ENCODE results near the gene STAT1. TPM values are rescaled to one million over a fixed set of nuclear protein-coding genes. Genes with fewer than 3 reads are reported as not detected.

STAT1 gene
- total and polyA plus RNA-seq, 10 of the 15 experiments (the other 5 are each of a cell fraction or from before 2014, with no cell fraction given), result 81.8 to 398 (median 307) TPM

GRCh38 chr2:191013682-191013931 is 364 bp downstream of the STAT1 start:
- FAIRE-seq, result no peak
- H3K4me2 ChIP-seq (ENCODE audit: control insufficient read depth, insufficient read depth), result peak overlapping the region; percentile 11; the same call in 1 of the 2 replicates
- SMC1A ChIA-PET (ENCODE audit: uncharacterized antibody, unreplicated experiment), result interaction anchor here (0.9 to 3.4 kb wide), 9 partner anchors 9 to 124 kb away, joined by 3 to 17 read pairs (median 5); no protein-coding TSS in a partner anchor
- intact Hi-C loops (cut with micrococcal nuclease; ENCODE audit: unreplicated experiment) (loop anchor here (5.0 kb wide), 1 partner anchor 131 kb away; the partner anchor contains the start of gene GLS), in situ Hi-C loops (cut with MboI) (no loop called here)
- peaks cover 6% of the 10 kb centered on the region for H4K20me1 ChIP-seq (ENCODE audit: control insufficient read depth, insufficient read depth)
- TF ChIP-seq CHD2 (IDR thresholded peaks at IDR 0.05; ENCODE audit: borderline replicate concordance, low read depth, low read length) (no peak), IRF4 (IDR thresholded peaks at IDR 0.05; ENCODE audit: low read depth, low read length) (0 out of 2 replicates have a peak, but pooled peaks have one; percentile 32), WRNIP1 (IDR thresholded peaks at IDR 0.05; ENCODE audit: borderline replicate concordance, low read depth, low read length) (0 out of 2 replicates have a peak, but pooled peaks have one; percentile 74), ZBTB11 (CRISPR knock-in tag; IDR thresholded peaks at IDR 0.05) (0 out of 2 replicates have a peak, but pooled peaks have one; percentile 7), MEF2B (IDR thresholded peaks at IDR 0.05; ENCODE audit: partially characterized antibody, poor library complexity, severe bottlenecking) (no peak)
- TF ChIP-seq, protein P1, sequence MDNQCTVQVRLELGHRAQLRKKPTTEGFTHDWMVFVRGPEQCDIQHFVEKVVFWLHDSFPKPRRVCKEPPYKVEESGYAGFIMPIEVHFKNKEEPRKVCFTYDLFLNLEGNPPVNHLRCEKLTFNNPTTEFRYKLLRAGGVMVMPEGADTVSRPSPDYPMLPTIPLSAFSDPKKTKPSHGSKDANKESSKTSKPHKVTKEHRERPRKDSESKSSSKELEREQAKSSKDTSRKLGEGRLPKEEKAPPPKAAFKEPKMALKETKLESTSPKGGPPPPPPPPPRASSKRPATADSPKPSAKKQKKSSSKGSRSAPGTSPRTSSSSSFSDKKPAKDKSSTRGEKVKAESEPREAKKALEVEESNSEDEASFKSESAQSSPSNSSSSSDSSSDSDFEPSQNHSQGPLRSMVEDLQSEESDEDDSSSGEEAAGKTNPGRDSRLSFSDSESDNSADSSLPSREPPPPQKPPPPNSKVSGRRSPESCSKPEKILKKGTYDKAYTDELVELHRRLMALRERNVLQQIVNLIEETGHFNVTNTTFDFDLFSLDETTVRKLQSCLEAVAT (IDR thresholded peaks at IDR 0.05), result peak; percentile 93
- peak overlapping the region; percentile 97 for H3K27ac ChIP-seq (ENCODE audit: control insufficient read depth, insufficient read depth)
- peaks cover 61% of the 10 kb centered on the region for H3K79me2 ChIP-seq (ENCODE audit: control insufficient read depth, insufficient read depth, low read length)
- DNase-seq (ENCODE audit: low read depth, low spot score), result no peak
- no peak for ATAC-seq
- H3K36me3 ChIP-seq (ENCODE audit: control insufficient read depth in 2 of 2, insufficient read depth in 2 of 2, low read length in 1 of 2), result peaks cover 0 to 26% of the 10 kb centered on the region in 2 experiments; a peak in 3 of 4 replicates
- BruUV-seq (replicated peaks), result no TSS peak
- CTCF ChIA-PET, result interaction anchor here (1.9 kb wide), 1 partner anchor 16 kb away, joined by 13 read pairs; no protein-coding TSS in a partner anchor
- RAD21 ChIA-PET (ENCODE audit: unreplicated experiment), result interaction anchor here (3.1 kb wide), 1 partner anchor 9 kb away, joined by 12 read pairs; no protein-coding TSS in a partner anchor
- H3K9ac ChIP-seq (ENCODE audit: control insufficient read depth, insufficient read depth, low read length), result peak overlapping the region; percentile 95
- no peaks in the 10 kb centered on the region; the same call in 2 of the 3 replicates for H3K9me3 ChIP-seq (replicated peaks; ENCODE audit: control insufficient read depth, insufficient read depth, low read length)
- no peaks in the 10 kb centered on the region for H3K27me3 ChIP-seq (replicated peaks in 1 of 2; ENCODE audit: control insufficient read depth in 2 of 2, insufficient read depth in 2 of 2, low read length in 1 of 2)
- peaks cover 22% of the 10 kb centered on the region for H3K4me1 ChIP-seq (ENCODE audit: control insufficient read depth, insufficient read depth, low read length)
- POLR2A ChIA-PET, result interaction anchor here (1.0 to 5.7 kb wide), 6 partner anchors 8 to 131 kb away, joined by 3 to 75 read pairs (median 10); no protein-coding TSS in a partner anchor
- no peak overlapping the region for H2AFZ ChIP-seq (ENCODE audit: control insufficient read depth, low read depth, low read length)
- H3K4me3 ChIP-seq, result peak overlapping the region; percentile 92
- 2% methylated on average over 14 of the region's 14 CpGs for WGBS (ENCODE audit: insufficient coverage, insufficient replicate concordance, low lambda C conversion rate, missing lambda C conversion rate)

All from GM12878 (cell line).